ENCODE data around the gene ISCA1.
"Not testable (repeated sequence)": the region's sequence is repeated elsewhere in the genome, so short reads cannot be mapped to it uniquely, and the experiment has no call there.

The ISCA1 gene

GRCh38 chr9:86304236-86304730 is 21.9 kb upstream of the ISCA1 start:
- DNase-seq (ENCODE audit: low read depth): no peak
- TF ChIP-seq CTCF (IDR thresholded peaks at IDR 0.05; ENCODE audit: insufficient read depth, low read depth, low read length, missing control alignments): no peak
- H3K4me3 ChIP-seq (ENCODE audit: low read depth, low read length): no peak overlapping the region

DNA sequence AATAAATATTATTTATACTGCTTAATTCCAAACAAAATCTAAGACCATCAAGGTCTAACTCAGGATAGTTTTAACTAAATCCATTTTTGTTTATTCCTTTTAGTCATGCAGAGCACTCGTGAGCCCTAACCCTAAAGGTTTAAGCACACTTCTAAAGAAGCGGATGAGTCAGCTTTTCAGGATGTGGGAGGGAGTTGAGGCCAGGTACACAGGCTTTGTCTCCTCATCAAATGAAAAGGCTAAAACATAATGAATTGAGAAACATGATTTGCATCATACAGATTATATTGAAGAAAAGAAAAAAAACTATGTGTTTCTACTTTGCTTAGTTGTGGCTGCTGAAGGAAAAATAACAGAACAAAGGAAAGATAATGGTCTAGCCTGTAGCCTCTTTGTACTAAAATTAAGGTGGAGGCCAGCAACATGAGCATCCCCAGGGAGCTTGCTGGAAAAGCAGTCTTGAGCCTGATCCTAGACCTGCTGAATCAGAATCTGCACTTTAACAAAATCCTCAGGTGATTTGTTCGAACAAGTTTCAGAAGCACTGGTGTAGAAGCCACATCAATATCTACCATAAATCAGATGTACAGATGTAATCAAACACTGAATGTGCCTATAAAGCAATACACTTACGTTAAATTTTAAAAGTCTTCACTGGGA is 21.1 kb upstream of the ISCA1 start:
- DNase-seq (ENCODE audit: low read depth): no peak
- TF ChIP-seq CTCF (IDR thresholded peaks at IDR 0.05; ENCODE audit: insufficient read depth, low read depth, low read length, missing control alignments): no peak
- no peak overlapping the region for H3K4me3 ChIP-seq (ENCODE audit: low read depth, low read length)

- no peak for TF ChIP-seq CTCF (IDR thresholded peaks at IDR 0.05; ENCODE audit: insufficient read depth, low read depth, low read length, missing control alignments)
- no peak for DNase-seq (ENCODE audit: low read depth)
These were observed 19.3 kb upstream of the ISCA1 start for GRCh38 chr9:86301686-86302085.

DNA sequence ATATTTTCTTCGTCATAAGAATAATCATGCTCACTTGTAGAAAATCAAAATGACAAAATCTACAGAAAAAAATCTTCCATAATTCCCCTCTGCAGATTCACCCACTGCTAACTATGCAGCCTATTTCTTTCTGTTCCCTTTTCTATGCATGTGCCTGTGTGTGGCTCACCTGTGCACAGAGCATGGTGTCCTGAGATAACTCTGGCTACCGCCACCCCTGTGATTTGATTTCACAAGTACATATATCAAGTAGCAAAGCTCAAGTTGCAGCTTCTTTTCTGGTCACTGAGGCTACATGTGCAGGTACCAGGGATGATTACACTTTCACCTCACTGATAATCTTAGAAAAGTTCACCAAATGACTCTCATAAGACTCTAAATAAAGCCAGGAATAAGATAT is 18.4 kb upstream of the ISCA1 start:
- no peak overlapping the region for H3K4me3 ChIP-seq (ENCODE audit: low read depth, low read length)
- no peak for DNase-seq (ENCODE audit: low read depth)
- no peak for TF ChIP-seq CTCF (IDR thresholded peaks at IDR 0.05; ENCODE audit: insufficient read depth, low read depth, low read length, missing control alignments)

More at GRCh38 chr9:86301686-86302085, 19.3 kb upstream of the ISCA1 start:
- H3K4me3 ChIP-seq (ENCODE audit: low read depth, low read length): no peak overlapping the region

DNA sequence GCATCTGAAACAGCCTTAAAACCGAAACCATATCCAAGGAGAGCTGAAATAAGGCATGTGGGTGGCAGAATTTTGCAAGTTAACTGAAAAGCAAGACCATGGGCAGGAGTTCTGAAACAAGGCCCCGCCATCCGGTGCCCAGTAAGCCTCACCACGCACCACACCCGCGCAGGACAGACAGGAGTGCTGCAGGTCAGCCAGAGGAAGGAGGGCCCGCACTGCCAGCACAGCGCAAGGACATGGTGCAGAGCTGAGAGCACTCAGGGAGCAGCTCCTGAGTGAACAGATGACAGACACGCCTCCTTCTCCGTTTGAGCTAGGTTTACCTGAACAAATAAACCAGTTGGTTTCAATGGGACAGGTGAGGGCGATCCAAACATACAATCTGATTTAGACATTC is 16.5 kb upstream of the ISCA1 start:
- DNase-seq (ENCODE audit: low read depth): no peak
- no peak for TF ChIP-seq CTCF (IDR thresholded peaks at IDR 0.05; ENCODE audit: insufficient read depth, low read depth, low read length, missing control alignments)
- no peak overlapping the region for H3K4me3 ChIP-seq (ENCODE audit: low read depth, low read length)

GRCh38 chr9:86290341-86290740 is 8.0 kb upstream of the ISCA1 start:
- DNase-seq (ENCODE audit: low read depth); H3K4me3 ChIP-seq (ENCODE audit: low read depth, low read length): not testable (repeated sequence)

DNA sequence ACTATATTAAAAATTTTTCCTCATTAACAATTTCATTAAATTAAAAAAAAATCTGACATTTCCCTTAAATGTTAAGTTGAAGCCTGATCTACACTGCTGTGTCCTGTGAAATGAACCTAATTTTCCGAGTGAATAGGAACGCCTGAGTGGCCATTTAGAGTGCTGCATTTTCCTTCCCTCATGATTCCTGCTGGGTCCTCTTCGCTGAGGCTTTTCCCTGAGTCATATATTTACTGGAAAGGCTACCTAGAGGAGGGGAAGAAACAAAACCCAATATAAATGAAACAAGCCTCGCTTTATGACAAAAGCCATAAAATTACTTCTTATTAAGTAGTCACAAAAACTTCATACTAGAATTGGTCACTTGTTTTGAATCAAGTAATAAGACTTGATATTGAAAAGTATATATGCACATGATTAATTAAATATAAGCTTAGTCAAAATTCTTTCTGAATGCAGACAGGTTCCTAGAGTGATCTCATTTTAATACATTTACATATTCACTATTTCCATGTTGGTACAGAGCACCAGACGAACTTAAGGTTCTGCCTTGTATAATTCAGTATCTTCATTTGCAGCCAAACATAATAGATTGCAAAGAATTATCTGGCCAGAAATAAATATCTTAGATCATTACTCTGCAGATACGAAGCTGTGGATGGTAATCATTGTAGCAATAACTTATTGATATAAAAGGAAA is 6.3 kb upstream of the ISCA1 start:
- no peak for TF ChIP-seq CTCF (IDR thresholded peaks at IDR 0.05; ENCODE audit: insufficient read depth, low read depth, low read length, missing control alignments)
- no peak overlapping the region for H3K4me3 ChIP-seq (ENCODE audit: low read depth, low read length)
- no peak for DNase-seq (ENCODE audit: low read depth)
